Testis (tissue), 2 donors: ENCODE data around the gene WFS1.

Source experiments
- POLR2A ChIP-seq: fragments of 450-650 bp; IDR thresholded peaks from one replicate; pipeline ENCODE4 v1.6.1; 2017; ENCODE audit warnings: antibody characterized with exemption, mild to moderate bottlenecking, moderate library complexity
- TF ChIP-seq, protein P1 (sequence below), 3 experiments: fragments of 450-650 bp in 2 of 3; fragments of 200-600 bp in 1 of 3; sonication (generic) in 1 of 3; IDR thresholded peaks; one replicate each; pipeline ENCODE4 v1.5.1; 2016 to 2019; ENCODE audit warnings: antibody characterized with exemption in 3 of 3, mild to moderate bottlenecking in 2 of 3, moderate library complexity in 1 of 3

DNA sequence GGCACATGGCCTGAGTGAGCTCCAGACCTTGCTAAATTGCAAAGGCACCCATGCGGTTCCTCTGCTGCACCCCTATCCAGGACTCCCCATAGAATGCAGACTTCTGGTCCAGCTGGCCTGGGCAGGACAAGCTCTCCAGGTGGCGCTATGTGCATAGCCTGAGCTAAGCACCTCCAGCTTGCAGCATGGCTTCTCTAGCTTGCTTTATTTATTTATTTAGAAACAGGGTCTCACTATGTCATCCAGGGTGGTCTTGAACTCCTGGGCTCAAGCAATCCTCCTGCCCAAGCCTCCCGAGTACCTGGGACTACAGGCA is 5.5 kb upstream of the WFS1 start:
- TF ChIP-seq, protein P1, sequence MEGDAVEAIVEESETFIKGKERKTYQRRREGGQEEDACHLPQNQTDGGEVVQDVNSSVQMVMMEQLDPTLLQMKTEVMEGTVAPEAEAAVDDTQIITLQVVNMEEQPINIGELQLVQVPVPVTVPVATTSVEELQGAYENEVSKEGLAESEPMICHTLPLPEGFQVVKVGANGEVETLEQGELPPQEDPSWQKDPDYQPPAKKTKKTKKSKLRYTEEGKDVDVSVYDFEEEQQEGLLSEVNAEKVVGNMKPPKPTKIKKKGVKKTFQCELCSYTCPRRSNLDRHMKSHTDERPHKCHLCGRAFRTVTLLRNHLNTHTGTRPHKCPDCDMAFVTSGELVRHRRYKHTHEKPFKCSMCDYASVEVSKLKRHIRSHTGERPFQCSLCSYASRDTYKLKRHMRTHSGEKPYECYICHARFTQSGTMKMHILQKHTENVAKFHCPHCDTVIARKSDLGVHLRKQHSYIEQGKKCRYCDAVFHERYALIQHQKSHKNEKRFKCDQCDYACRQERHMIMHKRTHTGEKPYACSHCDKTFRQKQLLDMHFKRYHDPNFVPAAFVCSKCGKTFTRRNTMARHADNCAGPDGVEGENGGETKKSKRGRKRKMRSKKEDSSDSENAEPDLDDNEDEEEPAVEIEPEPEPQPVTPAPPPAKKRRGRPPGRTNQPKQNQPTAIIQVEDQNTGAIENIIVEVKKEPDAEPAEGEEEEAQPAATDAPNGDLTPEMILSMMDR (IDR thresholded peaks at IDR 0.05) = peak in 2 of 3 experiments; percentile 18 to 33
- no peak for TF ChIP-seq POLR2A
